ENCODE data around the gene B3GALT4. TPM values are rescaled to one million over a fixed set of nuclear protein-coding genes. Genes with fewer than 3 reads are reported as not detected.

Gene B3GALT4
- total and polyA plus RNA-seq, 2 of the 13 experiments (the other 11 are each of a cell fraction or from before 2014, with no cell fraction given): 0.04 to 0.27 TPM

DNA sequence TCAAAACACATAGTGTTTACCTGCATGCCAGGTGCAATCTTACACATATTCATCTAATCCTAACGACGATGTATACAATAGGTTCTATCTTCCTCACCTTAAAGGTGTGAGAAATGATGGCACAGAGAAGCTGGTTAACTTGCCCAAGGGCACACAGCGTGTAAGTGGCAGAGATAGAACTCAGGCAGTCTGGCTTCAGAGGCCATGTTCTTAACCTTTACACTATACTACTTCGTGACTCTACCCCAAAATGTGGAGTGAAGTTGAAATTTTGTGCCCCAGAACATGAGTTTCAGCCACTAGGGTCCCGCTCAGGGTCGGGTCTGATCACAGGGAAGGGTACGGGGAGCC, 5.8 kb upstream of the B3GALT4 start (continued):
- TF ChIP-seq ZNF510 (CRISPR knock-in tag; IDR thresholded peaks at IDR 0.05; ENCODE audit: low read depth) (no peak), AKAP8 (CRISPR knock-in tag; IDR thresholded peaks at IDR 0.05) (0 out of 2 replicates have a peak, but pooled peaks have one; percentile 12), ZNF253 (CRISPR knock-in tag; IDR thresholded peaks at IDR 0.05; ENCODE audit: borderline replicate concordance) (no peak), ZIK1 (CRISPR knock-in tag; IDR thresholded peaks at IDR 0.05; ENCODE audit: borderline replicate concordance, low read depth) (no peak), SMAD3 (CRISPR knock-in tag; IDR thresholded peaks at IDR 0.05) (no peak), ARID2 (CRISPR knock-in tag; IDR thresholded peaks at IDR 0.05; ENCODE audit: borderline replicate concordance) (no peak), ZBTB3 (CRISPR knock-in tag; IDR thresholded peaks at IDR 0.05; ENCODE audit: borderline replicate concordance, low read depth) (no peak), PAF1 (CRISPR knock-in tag; IDR thresholded peaks at IDR 0.05) (no peak), ZNF772 (CRISPR knock-in tag; IDR thresholded peaks at IDR 0.05) (no peak), ZBTB7A (CRISPR knock-in tag; IDR thresholded peaks at IDR 0.05) (no peak), BORCS8-MEF2B (CRISPR knock-in tag; IDR thresholded peaks at IDR 0.05) (no peak), STAT5B (CRISPR knock-in tag; IDR thresholded peaks at IDR 0.05) (no peak), ZFP36 (IDR thresholded peaks at IDR 0.05; ENCODE audit: borderline replicate concordance, low read depth, low read length, partially characterized antibody) (peak; percentile 72), KLF11 (CRISPR knock-in tag; IDR thresholded peaks at IDR 0.05) (no peak), TEAD2 (CRISPR knock-in tag; IDR thresholded peaks at IDR 0.05) (no peak)
- TF ChIP-seq, protein P1, sequence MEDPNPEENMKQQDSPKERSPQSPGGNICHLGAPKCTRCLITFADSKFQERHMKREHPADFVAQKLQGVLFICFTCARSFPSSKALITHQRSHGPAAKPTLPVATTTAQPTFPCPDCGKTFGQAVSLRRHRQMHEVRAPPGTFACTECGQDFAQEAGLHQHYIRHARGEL (CRISPR knock-in tag; IDR thresholded peaks at IDR 0.05): no peak
- TF ChIP-seq, protein P2, sequence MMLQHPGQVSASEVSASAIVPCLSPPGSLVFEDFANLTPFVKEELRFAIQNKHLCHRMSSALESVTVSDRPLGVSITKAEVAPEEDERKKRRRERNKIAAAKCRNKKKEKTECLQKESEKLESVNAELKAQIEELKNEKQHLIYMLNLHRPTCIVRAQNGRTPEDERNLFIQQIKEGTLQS (CRISPR knock-in tag; IDR thresholded peaks at IDR 0.05): no peak
- TF ChIP-seq, protein P3, sequence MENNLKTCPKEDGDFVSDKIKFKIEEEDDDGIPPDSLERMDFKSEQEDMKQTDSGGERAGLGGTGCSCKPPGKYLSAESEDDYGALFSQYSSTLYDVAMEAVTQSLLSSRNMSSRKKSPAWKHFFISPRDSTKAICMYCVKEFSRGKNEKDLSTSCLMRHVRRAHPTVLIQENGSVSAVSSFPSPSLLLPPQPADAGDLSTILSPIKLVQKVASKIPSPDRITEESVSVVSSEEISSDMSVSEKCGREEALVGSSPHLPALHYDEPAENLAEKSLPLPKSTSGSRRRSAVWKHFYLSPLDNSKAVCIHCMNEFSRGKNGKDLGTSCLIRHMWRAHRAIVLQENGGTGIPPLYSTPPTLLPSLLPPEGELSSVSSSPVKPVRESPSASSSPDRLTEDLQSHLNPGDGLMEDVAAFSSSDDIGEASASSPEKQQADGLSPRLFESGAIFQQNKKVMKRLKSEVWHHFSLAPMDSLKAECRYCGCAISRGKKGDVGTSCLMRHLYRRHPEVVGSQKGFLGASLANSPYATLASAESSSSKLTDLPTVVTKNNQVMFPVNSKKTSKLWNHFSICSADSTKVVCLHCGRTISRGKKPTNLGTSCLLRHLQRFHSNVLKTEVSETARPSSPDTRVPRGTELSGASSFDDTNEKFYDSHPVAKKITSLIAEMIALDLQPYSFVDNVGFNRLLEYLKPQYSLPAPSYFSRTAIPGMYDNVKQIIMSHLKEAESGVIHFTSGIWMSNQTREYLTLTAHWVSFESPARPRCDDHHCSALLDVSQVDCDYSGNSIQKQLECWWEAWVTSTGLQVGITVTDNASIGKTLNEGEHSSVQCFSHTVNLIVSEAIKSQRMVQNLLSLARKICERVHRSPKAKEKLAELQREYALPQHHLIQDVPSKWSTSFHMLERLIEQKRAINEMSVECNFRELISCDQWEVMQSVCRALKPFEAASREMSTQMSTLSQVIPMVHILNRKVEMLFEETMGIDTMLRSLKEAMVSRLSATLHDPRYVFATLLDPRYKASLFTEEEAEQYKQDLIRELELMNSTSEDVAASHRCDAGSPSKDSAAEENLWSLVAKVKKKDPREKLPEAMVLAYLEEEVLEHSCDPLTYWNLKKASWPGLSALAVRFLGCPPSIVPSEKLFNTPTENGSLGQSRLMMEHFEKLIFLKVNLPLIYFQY (CRISPR knock-in tag; IDR thresholded peaks at IDR 0.05; ENCODE audit: borderline replicate concordance): no peak
- TF ChIP-seq, protein P4, sequence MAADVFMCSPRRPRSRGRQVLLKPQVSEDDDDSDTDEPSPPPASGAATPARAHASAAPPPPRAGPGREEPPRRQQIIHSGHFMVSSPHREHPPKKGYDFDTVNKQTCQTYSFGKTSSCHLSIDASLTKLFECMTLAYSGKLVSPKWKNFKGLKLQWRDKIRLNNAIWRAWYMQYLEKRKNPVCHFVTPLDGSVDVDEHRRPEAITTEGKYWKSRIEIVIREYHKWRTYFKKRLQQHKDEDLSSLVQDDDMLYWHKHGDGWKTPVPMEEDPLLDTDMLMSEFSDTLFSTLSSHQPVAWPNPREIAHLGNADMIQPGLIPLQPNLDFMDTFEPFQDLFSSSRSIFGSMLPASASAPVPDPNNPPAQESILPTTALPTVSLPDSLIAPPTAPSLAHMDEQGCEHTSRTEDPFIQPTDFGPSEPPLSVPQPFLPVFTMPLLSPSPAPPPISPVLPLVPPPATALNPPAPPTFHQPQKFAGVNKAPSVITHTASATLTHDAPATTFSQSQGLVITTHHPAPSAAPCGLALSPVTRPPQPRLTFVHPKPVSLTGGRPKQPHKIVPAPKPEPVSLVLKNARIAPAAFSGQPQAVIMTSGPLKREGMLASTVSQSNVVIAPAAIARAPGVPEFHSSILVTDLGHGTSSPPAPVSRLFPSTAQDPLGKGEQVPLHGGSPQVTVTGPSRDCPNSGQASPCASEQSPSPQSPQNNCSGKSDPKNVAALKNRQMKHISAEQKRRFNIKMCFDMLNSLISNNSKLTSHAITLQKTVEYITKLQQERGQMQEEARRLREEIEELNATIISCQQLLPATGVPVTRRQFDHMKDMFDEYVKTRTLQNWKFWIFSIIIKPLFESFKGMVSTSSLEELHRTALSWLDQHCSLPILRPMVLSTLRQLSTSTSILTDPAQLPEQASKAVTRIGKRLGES (CRISPR knock-in tag; IDR thresholded peaks at IDR 0.05; ENCODE audit: borderline replicate concordance): peak; percentile 1; the same call in 1 of the 2 replicates
- TF ChIP-seq, protein P5, sequence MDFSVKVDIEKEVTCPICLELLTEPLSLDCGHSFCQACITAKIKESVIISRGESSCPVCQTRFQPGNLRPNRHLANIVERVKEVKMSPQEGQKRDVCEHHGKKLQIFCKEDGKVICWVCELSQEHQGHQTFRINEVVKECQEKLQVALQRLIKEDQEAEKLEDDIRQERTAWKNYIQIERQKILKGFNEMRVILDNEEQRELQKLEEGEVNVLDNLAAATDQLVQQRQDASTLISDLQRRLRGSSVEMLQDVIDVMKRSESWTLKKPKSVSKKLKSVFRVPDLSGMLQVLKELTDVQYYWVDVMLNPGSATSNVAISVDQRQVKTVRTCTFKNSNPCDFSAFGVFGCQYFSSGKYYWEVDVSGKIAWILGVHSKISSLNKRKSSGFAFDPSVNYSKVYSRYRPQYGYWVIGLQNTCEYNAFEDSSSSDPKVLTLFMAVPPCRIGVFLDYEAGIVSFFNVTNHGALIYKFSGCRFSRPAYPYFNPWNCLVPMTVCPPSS (IDR thresholded peaks at IDR 0.05): no peak
- TF ChIP-seq, protein P6, sequence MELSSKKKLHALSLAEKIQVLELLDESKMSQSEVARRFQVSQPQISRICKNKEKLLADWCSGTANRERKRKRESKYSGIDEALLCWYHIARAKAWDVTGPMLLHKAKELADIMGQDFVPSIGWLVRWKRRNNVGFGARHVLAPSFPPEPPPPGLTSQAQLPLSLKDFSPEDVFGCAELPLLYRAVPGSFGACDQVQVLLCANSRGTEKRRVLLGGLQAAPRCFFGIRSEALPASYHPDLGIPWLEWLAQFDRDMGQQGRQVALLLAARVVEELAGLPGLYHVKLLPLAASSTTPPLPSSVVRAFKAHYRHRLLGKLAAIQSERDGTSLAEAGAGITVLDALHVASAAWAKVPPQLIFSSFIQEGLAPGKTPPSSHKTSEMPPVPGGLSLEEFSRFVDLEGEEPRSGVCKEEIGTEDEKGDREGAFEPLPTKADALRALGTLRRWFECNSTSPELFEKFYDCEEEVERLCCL (CRISPR knock-in tag; IDR thresholded peaks at IDR 0.05; ENCODE audit: borderline replicate concordance): no peak
